ENCODE measurements around the gene KCNMA1.
"Not testable (repeated sequence)": the region's sequence is repeated elsewhere in the genome, so short reads cannot be mapped to it uniquely, and the experiment has no call there.

Gene KCNMA1

GRCh38 chr10:77542710-77543259 lies 94.8 kb downstream of the KCNMA1 start:
- in situ Hi-C loops (cut with HindIII; ENCODE audit: low sequenced_read_pairs): no loop called here

DNA sequence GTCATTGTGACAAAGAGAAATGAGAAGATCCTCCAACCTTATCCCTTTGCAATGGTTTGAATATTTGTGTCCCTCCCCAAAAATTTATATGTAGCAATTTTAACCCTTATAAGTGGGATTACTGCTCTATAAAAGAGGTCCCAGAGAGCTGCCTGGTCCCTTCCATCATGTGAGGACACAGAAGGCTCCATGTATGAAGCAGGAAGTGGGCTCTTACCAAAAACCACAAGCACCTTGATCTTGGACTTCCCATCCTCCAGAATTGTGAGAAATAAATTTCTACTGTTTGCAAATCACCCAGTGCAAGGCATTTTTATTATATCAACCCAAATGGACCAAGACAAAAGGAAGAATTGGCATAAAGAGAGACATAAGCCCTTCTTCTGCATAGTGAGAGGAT lies 95.7 kb downstream of the KCNMA1 start:
- in situ Hi-C loops (cut with HindIII; ENCODE audit: low sequenced_read_pairs): no loop called here

DNA sequence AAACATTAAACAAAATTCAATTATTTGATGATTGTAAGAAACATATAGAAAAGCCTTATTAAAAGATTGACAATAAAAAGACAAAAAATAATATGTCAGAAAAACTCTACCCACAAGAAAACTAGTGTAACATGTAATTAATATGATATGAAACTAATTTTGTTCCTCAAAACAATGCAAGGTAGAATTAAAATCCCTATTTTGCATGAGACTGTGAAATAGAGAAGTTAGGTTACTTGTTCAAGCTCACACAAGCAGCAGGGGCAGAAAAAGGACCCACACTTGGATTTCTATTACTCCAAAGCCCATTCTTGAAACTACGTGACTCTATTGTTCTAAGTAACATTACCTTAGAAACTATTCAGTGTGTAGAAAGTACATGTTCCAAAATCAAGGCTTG lies 96.4 kb downstream of the KCNMA1 start:
- in situ Hi-C loops (cut with HindIII; ENCODE audit: low sequenced_read_pairs): no loop called here

- in situ Hi-C loops (cut with HindIII; ENCODE audit: low sequenced_read_pairs): no loop called here
These were observed 98.3 kb downstream of the KCNMA1 start for GRCh38 chr10:77539147-77539935.

DNA sequence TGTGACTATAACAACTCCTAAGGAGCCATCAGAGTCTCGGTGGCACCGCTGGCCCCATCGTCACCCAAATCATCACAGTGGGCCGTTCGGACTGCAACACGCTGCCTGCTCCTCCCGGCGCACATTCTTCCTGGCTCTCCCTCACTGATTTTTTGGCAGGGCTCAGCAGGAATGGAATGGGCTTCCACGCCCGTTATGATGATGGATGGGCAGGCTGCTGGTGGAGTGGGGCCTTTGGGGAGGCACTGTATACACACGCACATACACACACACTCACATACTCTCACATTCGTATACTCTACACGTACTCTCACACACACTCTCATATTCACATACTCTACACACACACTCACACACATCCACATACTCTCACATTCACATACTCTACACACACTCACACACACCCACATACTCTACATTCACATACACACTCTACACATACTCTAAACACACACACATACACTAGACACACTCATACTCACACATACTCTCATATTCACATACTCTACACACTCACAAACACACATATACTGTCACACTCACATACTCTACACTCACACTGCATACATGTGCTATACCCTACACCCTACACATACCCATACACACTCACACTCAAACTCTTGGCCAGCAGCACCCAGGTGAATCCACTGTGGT lies 99.8 kb downstream of the KCNMA1 start:
- in situ Hi-C loops (cut with HindIII; ENCODE audit: low sequenced_read_pairs): no loop called here

DNA sequence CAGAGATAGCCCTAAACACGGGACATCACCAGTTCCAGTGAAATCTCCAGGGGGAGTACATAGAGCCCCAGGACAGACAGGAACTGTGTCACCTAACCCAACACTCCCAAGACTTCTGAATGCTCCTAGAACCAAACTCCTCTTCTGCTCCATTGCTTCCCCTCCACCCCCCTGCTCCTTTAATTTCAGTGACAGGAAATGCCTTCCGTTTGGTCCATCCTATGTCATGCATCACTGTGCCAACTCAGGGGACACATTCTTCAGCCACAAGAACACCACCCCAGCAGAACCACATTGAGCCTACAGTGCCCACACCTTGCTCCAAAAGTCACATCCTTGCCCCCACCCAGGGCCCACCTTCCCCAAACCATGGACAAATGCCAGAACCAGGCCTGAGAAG lies 100.5 kb downstream of the KCNMA1 start:
- in situ Hi-C loops (cut with HindIII; ENCODE audit: low sequenced_read_pairs): no loop called here

GRCh38 chr10:77533887-77534278 lies 103.7 kb downstream of the KCNMA1 start:
- in situ Hi-C loops (cut with HindIII; ENCODE audit: low sequenced_read_pairs): no loop called here

- in situ Hi-C loops (cut with HindIII; ENCODE audit: low sequenced_read_pairs): no loop called here
These were observed 104.3 kb downstream of the KCNMA1 start for GRCh38 chr10:77533146-77533886.

DNA sequence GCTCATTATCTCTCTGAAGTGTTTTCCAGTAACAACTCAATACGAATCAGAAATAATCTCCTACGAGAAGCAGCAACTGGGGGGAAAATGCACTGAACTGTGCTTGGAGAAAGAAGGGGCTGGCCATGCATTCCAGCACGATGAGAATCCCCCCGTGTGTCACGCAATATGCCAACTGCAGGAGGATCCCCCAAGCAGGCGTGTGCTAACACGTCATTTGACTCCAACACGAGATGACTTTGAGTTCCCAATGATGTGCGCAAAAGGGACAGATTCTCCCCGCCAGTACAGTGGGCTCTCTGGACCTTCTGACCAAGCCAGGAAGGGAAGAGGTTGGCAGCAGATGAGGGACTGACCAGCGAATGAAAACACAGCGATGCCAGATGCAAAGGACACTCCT lies 105.5 kb downstream of the KCNMA1 start:
- in situ Hi-C loops (cut with HindIII; ENCODE audit: low sequenced_read_pairs): no loop called here

GRCh38 chr10:77531441-77532001 lies 106.1 kb downstream of the KCNMA1 start:
- in situ Hi-C loops (cut with HindIII; ENCODE audit: low sequenced_read_pairs): no loop called here

- in situ Hi-C loops (cut with HindIII; ENCODE audit: low sequenced_read_pairs): no loop called here
These were observed 107.6 kb downstream of the KCNMA1 start for GRCh38 chr10:77530011-77530410.

DNA sequence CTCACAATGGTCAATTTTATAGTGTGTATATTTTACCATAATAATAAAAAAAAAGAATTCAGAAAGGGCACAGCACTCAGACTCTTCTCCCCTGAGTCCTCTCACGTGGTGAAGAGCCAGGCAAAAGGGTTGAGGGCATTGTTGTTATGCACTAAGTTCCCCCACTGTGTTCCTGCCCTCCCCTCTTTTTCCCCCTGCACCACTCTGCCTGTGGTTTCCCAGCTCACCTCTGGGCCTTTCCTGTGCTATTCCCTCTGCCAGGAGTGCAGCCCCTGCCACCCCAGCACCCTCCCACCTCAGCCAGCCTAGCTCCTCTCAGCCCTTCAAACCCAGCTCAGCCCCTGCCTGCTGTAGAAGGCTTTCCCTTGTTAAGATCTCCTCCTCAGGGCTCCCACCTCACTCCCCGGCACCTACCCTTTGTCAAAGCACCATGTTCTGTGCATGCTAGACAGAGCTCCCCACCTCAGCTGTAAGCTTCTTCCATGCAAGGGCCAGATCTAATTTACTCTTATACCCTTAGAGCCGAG lies 108.5 kb downstream of the KCNMA1 start:
- in situ Hi-C loops (cut with HindIII; ENCODE audit: low sequenced_read_pairs): no loop called here

DNA sequence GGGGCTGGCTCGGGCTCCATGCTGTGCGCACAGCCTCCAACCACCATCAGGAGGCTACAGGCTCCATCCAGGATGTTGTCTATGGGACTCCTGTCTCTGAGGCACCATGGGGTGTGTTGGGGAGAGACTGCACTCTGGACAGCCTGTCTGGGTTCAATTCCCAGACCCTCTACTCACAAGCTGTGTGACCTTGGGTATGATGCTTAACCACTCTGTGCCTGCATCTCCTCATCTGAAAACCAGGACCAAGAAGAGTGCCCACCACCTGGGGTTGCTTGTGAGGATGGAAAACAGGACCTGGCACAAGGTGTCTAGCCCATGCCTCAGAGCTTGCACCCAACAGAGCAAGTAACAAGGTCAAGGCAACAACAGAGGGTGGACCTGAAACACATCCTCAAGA lies 109.8 kb downstream of the KCNMA1 start:
- in situ Hi-C loops (cut with HindIII; ENCODE audit: low sequenced_read_pairs): no loop called here

GRCh38 chr10:77526868-77527617 lies 110.6 kb downstream of the KCNMA1 start:
- in situ Hi-C loops (cut with HindIII; ENCODE audit: low sequenced_read_pairs): no loop called here

DNA sequence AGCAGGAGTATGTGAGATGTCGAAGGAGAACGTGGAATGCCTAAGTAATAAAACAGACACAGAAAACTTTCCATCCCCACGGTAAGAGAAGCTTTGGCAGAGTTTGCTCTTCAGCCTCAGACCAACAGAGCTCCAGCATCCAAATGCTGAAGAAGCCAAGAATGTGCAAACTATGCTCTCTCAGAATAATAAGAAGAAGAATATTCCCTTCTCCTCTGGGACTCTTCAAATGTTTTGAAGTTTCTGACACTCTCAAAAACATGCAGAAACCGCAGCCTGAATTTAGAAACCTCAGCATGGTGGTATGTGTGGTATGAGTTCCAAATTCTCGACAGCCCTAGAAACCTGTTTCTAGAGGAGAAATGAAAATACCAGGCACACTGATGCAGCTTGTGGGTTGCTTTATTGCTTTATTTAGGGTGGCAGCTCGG lies 113.3 kb downstream of the KCNMA1 start:
- in situ Hi-C loops (cut with HindIII; ENCODE audit: low sequenced_read_pairs): no loop called here

GRCh38 chr10:77522268-77522809 lies 115.3 kb downstream of the KCNMA1 start:
- in situ Hi-C loops (cut with HindIII; ENCODE audit: low sequenced_read_pairs): no loop called here

DNA sequence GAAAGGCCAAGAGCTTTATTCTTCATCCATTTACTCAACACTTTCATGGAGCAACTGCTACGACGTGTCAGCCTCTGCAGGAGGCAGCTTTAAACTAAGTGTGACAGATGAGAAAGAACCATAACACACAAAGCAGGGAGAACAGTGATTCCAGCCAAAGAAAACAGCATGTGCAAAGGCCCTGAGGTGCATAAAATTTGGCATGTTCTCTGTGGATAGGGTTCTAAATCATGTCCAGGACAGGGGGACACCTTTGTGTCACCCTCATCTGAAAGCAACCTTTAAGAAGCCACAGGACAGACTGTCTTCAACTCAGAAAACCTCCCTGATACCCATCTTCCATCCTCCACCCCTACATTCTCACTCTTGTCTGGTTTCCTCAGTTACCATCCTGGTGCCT lies 116.6 kb downstream of the KCNMA1 start:
- in situ Hi-C loops (cut with HindIII; ENCODE audit: low sequenced_read_pairs): no loop called here

GRCh38 chr10:77520290-77520689 lies 117.3 kb downstream of the KCNMA1 start:
- in situ Hi-C loops (cut with HindIII; ENCODE audit: low sequenced_read_pairs): no loop called here

DNA sequence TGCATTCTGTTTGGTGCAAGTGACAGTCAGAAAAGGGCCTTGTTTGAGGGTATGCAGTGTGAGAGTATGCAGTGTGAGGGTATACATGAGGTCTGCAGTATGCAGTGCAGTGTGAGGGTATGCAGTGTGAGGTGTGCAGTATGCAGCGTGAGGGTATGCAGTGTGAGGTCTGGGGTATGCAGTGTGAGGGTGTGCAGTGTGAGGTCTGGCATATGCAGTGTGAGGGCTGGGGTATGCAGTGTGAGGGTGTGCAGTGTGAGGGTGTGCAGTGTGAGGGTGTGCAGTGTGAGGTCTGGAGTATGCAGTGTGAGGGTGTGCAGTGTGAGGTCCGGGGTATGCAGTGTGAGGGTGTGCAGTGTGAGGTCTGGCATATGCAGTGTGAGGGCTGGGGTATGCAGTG lies 117.8 kb downstream of the KCNMA1 start:
- in situ Hi-C loops (cut with HindIII; ENCODE audit: low sequenced_read_pairs): not testable (repeated sequence)

GRCh38 chr10:77518910-77519274 lies 118.7 kb downstream of the KCNMA1 start:
- in situ Hi-C loops (cut with HindIII; ENCODE audit: low sequenced_read_pairs): no loop called here
